ENCODE data around the gene CFAP99. TPM values are rescaled to one million over a fixed set of nuclear protein-coding genes. Genes with fewer than 3 reads are reported as not detected.
"Not testable (repeated sequence)": the region's sequence is repeated elsewhere in the genome, so short reads cannot be mapped to it uniquely, and the experiment has no call there.

CFAP99 gene
- total and polyA plus RNA-seq, 4 experiments from 2014 or later, result 0.12 to 0.19 TPM; not detected in 2

DNA sequence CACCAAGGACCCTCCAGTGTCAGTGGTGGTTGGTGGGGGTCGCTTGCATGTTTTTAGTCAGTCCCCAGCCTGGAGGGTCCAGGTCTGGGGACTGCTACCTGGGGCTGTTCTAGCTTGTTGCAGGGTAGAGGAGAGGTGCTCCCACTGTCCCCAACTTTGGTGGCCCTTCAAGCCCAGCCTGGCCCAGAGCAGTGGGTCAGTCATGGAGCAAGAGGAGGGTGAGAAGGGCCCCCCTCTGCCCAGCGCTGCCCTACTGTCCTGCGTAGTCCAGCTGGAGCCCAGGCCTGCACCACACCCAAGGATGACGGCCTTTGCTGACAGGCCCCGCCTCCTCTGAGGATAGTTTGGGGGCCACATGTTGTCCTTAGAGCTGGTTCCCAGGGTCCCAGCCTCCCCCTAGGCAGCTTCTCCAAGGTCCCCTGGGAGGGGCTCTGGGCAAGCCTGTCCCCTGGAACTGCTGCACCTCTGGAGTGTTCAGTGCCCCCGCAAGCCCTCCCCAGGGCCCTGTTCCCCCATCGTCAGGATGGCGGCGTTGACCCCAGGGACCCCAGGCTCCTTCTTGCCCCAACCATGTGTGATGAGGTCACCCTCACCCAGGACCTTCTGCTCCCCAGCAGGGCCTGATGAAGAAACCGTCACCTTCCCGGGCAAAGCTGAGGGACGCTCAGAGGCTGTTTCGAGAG is 6.8 kb downstream of the CFAP99 start:
- no peaks in the 10 kb centered on the region for H3K27me3 ChIP-seq (ENCODE audit: insufficient read depth, low read length)
- no peaks in the 10 kb centered on the region for H3K4me1 ChIP-seq (ENCODE audit: insufficient read depth, low read length)
- ChIA-PET CTCF (ENCODE audit: partially characterized antibody) (interaction anchor here (0.9 kb wide), 1 partner anchor 163 kb away, joined by 3 read pairs; the partner anchor contains the start of gene MXD4), POLR2A (ENCODE audit: partially characterized antibody) (no interaction called here)
- no peaks in the 10 kb centered on the region for H3K36me3 ChIP-seq (ENCODE audit: insufficient read depth, low read length)
- no peak overlapping the region for H3K27ac ChIP-seq (ENCODE audit: low read depth, low read length)
- Mint-ChIP-seq H3K36me3 (no peaks in the 10 kb centered on the region), H3K27me3 (peaks cover 4 to 9% of the 10 kb centered on the region in 2 donors), H3K27ac (no peak overlapping the region), H3K9me3 (peaks cover 0 to 2% (median 0%) of the 10 kb centered on the region in 8 donors), H3K4me1 (peaks cover 0 to 8% (median 0%) of the 10 kb centered on the region in 4 donors), H3K4me3 (no peak overlapping the region)
- no peaks in the 10 kb centered on the region for H3K9me3 ChIP-seq (ENCODE audit: control insufficient read depth in 1 of 2, low read length in 2 of 2)
- H3K4me3 ChIP-seq (ENCODE audit: low read length in 2 of 2), result no peak overlapping the region
- DNase-seq, result no peak
- intact Hi-C loops (cut with micrococcal nuclease), result no loop called here

GRCh38 chr4:2426069-2426397 is 7.3 kb downstream of the CFAP99 start:
- intact Hi-C loops (cut with micrococcal nuclease), result no loop called here
- POLR2A ChIA-PET (ENCODE audit: partially characterized antibody), result no interaction called here
- Mint-ChIP-seq H3K9me3 (peaks cover 0 to 2% (median 0%) of the 10 kb centered on the region in 8 donors), H3K27me3 (peaks cover 4 to 9% of the 10 kb centered on the region in 2 donors), H3K27ac (peak overlapping the region in 1 of 7 donors; percentile 25), H3K4me3 (no peak overlapping the region), H3K36me3 (no peaks in the 10 kb centered on the region), H3K4me1 (peaks cover 0 to 5% (median 0%) of the 10 kb centered on the region in 4 donors)
- no peaks in the 10 kb centered on the region for H3K36me3 ChIP-seq (ENCODE audit: insufficient read depth, low read length)
- no peaks in the 10 kb centered on the region for H3K4me1 ChIP-seq (ENCODE audit: insufficient read depth, low read length)
- no peaks in the 10 kb centered on the region for H3K27me3 ChIP-seq (ENCODE audit: insufficient read depth, low read length)
- H3K27ac ChIP-seq (ENCODE audit: low read depth, low read length), result no peak overlapping the region
- H3K9me3 ChIP-seq (ENCODE audit: control insufficient read depth in 1 of 2, low read length in 2 of 2), result no peaks in the 10 kb centered on the region
- CTCF ChIA-PET (ENCODE audit: partially characterized antibody), result interaction anchor here (0.9 kb wide), 1 partner anchor 164 kb away, joined by 3 read pairs; the partner anchor contains the start of gene MXD4
- H3K4me3 ChIP-seq (ENCODE audit: low read length in 2 of 2), result no peak overlapping the region
- no peak for DNase-seq

DNA sequence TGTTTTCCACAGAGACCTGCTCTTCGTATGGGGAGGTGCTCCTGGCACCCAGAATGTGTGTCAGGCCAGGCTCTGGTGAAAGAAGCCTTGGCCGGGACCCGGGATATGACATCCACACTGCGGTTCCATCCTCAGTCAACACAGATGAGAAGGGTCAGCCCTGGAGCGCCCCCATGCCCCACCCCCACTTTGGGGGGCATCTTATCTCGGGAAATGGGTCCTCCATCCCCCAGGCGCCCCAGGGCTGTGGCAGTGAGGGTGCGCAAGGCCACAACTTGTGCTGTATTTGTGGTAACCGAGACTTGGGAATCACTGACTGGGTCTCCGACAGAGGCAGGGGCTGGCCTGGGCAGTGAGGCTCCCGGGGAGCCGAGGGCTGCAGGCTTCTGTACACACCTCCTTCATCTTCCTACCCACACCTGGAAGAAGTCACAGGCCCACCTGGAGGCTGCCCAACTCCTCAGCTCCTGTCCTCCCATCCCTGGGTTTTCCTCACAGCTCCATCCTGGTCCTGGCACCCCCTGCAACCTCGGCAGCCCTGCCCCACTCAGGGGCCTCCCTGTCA is 8.0 kb downstream of the CFAP99 start:
- H3K9me3 ChIP-seq (ENCODE audit: control insufficient read depth in 1 of 2, low read length in 2 of 2), result no peaks in the 10 kb centered on the region
- intact Hi-C loops (cut with micrococcal nuclease), result no loop called here
- no peaks in the 10 kb centered on the region for H3K36me3 Mint-ChIP-seq

DNA sequence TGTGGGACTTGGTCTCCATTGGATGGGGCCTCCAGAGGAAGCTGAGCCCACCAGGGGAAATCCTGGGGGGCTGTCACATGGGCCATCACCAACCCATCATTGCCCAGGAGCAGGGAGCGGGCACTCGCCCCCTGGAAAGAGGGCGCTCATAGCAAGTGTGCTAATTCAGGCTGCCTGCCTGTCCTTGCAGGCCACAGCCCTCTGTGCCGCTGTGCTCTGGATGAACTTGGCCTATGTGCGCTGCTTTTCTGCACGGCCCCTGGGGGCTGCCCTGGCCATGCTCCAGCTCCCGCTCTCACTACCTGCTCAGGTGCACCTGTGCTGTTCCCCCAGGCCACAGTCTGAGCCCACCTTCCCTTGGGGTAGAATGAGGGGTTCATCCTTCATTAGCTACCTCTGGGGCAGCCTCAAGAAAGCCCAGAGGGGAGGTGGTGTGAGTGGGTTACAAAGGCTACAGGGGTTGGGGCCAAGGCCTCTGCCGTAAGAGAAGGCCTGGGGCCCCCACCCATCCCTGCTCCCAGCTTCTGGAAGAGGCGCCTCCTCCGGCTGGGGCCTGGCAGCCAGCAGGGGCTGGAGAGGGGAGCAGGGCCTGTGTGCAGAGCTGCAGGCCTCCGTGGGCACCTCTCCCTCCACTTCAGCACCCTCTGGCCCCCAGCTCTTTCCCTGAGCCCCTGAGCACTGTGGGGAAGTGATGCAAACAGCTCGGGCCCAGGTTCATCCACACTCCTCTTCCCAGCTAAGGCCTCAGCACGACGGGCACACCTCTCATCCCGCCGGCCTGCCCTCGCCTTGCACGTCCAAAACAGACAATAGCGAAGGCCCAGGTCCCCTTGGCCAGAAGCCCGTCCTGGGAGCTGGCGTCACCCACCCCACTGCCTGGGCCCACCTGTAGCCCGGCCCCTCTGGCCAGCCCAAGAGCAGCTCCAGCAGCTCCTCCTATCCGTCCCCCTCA is 8.9 kb downstream of the CFAP99 start:
- H3K27ac Mint-ChIP-seq, result no peak overlapping the region
- H3K9me3 Mint-ChIP-seq, result peaks cover 0 to 2% (median 0%) of the 10 kb centered on the region in 8 donors
- DNase-seq, result no peak
- no peaks in the 10 kb centered on the region for H3K27me3 ChIP-seq (ENCODE audit: insufficient read depth, low read length)
- H3K4me3 ChIP-seq (ENCODE audit: low read length in 2 of 2), result no peak overlapping the region
- H3K27me3 Mint-ChIP-seq, result peaks cover 4 to 9% of the 10 kb centered on the region in 2 donors
- no peaks in the 10 kb centered on the region for H3K4me1 ChIP-seq (ENCODE audit: insufficient read depth, low read length)
- H3K36me3 ChIP-seq (ENCODE audit: insufficient read depth, low read length), result no peaks in the 10 kb centered on the region
- no peak overlapping the region for H3K27ac ChIP-seq (ENCODE audit: low read depth, low read length)
- H3K4me1 Mint-ChIP-seq, result peaks cover 0 to 5% (median 0%) of the 10 kb centered on the region in 4 donors
- CTCF ChIA-PET (ENCODE audit: partially characterized antibody), result interaction anchor here (0.5 to 1.9 kb wide), 3 partner anchors 9 to 207 kb away, joined by 3 to 10 read pairs (median 6); partner anchors contain the start of genes CFAP99 and ZFYVE28
- intact Hi-C loops (cut with micrococcal nuclease), result no loop called here
- POLR2A ChIA-PET (ENCODE audit: partially characterized antibody), result interaction anchor here (0.7 to 1.3 kb wide), 2 partner anchors 9 to 15 kb away, joined by 3 to 4 read pairs; partner anchors contain the start of genes CFAP99 and ZFYVE28
- no peaks in the 10 kb centered on the region for H3K36me3 Mint-ChIP-seq
- no peaks in the 10 kb centered on the region for H3K9me3 ChIP-seq (ENCODE audit: control insufficient read depth in 1 of 2, low read length in 2 of 2)
- no peak overlapping the region for H3K4me3 Mint-ChIP-seq

More for the DNA sequence above, 8.0 kb downstream of the CFAP99 start:
- no peak for DNase-seq
- Mint-ChIP-seq H3K27me3 (peaks cover 4 to 9% of the 10 kb centered on the region in 2 donors), H3K4me3 (peak overlapping the region in 1 of 8 donors; percentile 54), H3K9me3 (peaks cover 0 to 2% (median 0%) of the 10 kb centered on the region in 8 donors), H3K27ac (no peak overlapping the region), H3K4me1 (peaks cover 0 to 5% (median 0%) of the 10 kb centered on the region in 4 donors)
- Histone ChIP-seq H3K36me3 (ENCODE audit: insufficient read depth, low read length) (no peaks in the 10 kb centered on the region), H3K27me3 (ENCODE audit: insufficient read depth, low read length) (no peaks in the 10 kb centered on the region), H3K4me3 (ENCODE audit: low read length in 2 of 2) (no peak overlapping the region), H3K4me1 (ENCODE audit: insufficient read depth, low read length) (no peaks in the 10 kb centered on the region), H3K27ac (ENCODE audit: low read depth, low read length) (no peak overlapping the region)
- ChIA-PET CTCF (ENCODE audit: partially characterized antibody) (interaction anchor here (1.9 kb wide), 1 partner anchor 8 kb away, joined by 6 read pairs; the partner anchor contains the start of genes CFAP99 and ZFYVE28), POLR2A (ENCODE audit: partially characterized antibody) (no interaction called here)

DNA sequence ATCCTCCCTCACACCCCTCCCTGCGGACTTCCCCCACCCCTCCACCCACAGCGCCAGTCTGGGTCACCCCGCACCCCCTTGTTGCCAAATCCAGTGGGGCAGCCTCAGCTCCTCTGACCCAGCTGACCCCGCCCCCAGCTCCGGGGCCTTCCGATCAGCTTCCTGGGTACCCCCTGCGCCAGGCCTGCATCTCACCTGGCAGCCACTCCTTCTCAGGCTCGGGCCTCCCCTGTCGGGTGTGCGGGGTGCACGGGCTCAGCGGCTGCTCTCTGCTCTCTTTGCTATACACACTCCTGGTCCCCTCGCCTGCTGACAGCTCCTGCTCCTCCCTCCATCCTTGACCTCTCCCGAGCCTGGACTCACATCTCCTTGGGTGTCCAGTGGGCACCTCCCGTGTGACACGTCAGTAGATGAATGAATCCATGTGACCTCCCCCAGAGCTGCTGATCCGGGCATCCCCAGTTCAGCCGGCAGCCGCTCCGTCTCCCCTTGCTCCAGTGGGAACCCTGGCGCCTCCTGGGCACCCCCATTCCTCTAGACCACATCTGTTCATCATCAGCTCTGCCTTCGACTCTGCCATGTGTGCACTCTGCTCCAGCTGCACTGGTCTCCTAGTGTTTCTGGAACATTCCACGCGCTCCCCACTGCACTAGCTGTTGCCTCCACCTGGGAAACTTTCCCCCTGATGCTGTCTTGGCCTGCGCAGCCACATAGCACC is 9.9 kb downstream of the CFAP99 start:
- H3K4me3 ChIP-seq (ENCODE audit: low read length in 2 of 2), result no peak overlapping the region
- H3K9me3 ChIP-seq (ENCODE audit: control insufficient read depth in 1 of 2, low read length in 2 of 2), result no peaks in the 10 kb centered on the region
- H3K4me1 ChIP-seq (ENCODE audit: insufficient read depth, low read length), result no peaks in the 10 kb centered on the region
- H3K27ac ChIP-seq (ENCODE audit: low read depth, low read length), result no peak overlapping the region
- DNase-seq, result no peak
- no peaks in the 10 kb centered on the region for H3K36me3 Mint-ChIP-seq
- H3K4me1 Mint-ChIP-seq, result peaks cover 0 to 5% (median 0%) of the 10 kb centered on the region in 4 donors
- H3K9me3 Mint-ChIP-seq, result peaks cover 0 to 2% (median 0%) of the 10 kb centered on the region in 8 donors
- intact Hi-C loops (cut with micrococcal nuclease), result no loop called here
- H3K27ac Mint-ChIP-seq, result peak overlapping the region in 1 of 7 donors; percentile 64
- peaks cover 4 to 9% of the 10 kb centered on the region in 2 donors for H3K27me3 Mint-ChIP-seq
- ChIA-PET POLR2A (ENCODE audit: partially characterized antibody) (interaction anchor here (0.7 to 1.3 kb wide), 2 partner anchors 10 to 16 kb away, joined by 3 to 4 read pairs; partner anchors contain the start of genes CFAP99 and ZFYVE28), CTCF (ENCODE audit: partially characterized antibody) (interaction anchor here (1.9 kb wide), 2 partner anchors 10 to 208 kb away, joined by 6 to 10 read pairs; partner anchors contain the start of genes CFAP99 and ZFYVE28)
- no peaks in the 10 kb centered on the region for H3K27me3 ChIP-seq (ENCODE audit: insufficient read depth, low read length)
- H3K4me3 Mint-ChIP-seq, result no peak overlapping the region
- no peaks in the 10 kb centered on the region for H3K36me3 ChIP-seq (ENCODE audit: insufficient read depth, low read length)

DNA sequence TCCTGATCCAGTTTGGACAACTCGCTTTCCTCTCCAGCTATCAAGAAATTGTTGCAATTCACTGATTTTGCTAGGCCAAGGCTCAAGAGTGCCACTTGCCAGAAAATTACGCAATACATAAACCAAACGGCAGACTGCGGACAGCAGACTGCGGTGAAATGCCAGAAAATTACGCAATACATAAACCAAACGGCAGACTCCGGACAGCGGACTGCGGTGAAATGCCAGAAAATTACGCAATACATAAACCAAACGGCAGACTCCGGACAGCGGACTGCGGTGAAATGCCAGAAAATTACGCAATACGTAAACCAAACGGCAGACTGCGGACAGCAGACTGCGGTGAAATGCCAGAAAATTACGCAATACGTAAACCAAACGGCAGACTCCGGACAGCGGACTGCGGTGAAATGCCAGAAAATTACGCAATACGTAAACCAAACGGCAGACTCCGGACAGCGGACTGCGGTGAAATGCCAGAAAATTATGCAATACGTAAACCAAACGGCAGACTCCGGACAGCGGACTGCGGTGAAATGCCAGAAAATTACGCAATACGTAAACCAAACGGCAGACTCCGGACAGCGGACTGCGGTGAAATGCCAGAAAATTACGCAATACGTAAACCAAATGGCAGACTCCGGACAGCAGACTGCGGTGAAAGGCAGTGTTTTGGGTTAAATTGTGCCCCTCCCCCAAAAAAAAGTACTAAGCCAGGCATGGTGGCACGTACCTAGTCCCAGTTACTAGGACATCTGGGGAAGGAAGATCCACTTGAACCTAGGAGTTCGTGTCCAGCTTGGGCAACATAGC is 11.4 kb downstream of the CFAP99 start:
- intact Hi-C loops (cut with micrococcal nuclease), result not testable (repeated sequence)

More for the DNA sequence above, 11.4 kb downstream of the CFAP99 start:
- H3K36me3 Mint-ChIP-seq; H3K4me3 ChIP-seq (ENCODE audit: low read length in 2 of 2); H3K27me3 ChIP-seq (ENCODE audit: insufficient read depth, low read length); H3K27ac Mint-ChIP-seq; H3K4me1 Mint-ChIP-seq; H3K9me3 Mint-ChIP-seq; H3K27me3 Mint-ChIP-seq; H3K4me1 ChIP-seq (ENCODE audit: insufficient read depth, low read length); DNase-seq; H3K36me3 ChIP-seq (ENCODE audit: insufficient read depth, low read length); H3K9me3 ChIP-seq (ENCODE audit: control insufficient read depth in 1 of 2, low read length in 2 of 2); POLR2A ChIA-PET (ENCODE audit: partially characterized antibody); H3K4me3 Mint-ChIP-seq; H3K27ac ChIP-seq (ENCODE audit: low read depth, low read length); CTCF ChIA-PET (ENCODE audit: partially characterized antibody): not testable (repeated sequence)

Measured in CD4-positive, alpha-beta memory T cell (primary cell).